Left kidney (tissue), 2 donors: ENCODE results near the gene DSTYK. TPM values are rescaled to one million over a fixed set of nuclear protein-coding genes. Genes with fewer than 3 reads are reported as not detected.
A peak's percentile ranks its signal among the peaks of the same experiment; 100 is the strongest.
"Not testable (repeated sequence)": the region's sequence is repeated elsewhere in the genome, so short reads cannot be mapped to it uniquely, and the experiment has no call there.

Source experiments
- DNase-seq: peaks from one replicate; pipeline ENCODE4 v3.0.0-alpha.2; 2013
- polyA plus RNA-seq: library from polyadenylated mRNA; unstranded; fragments of 120-200 nt; gene quantifications from one replicate; pipeline ENCODE4 v1.2.1, GENCODE V29; 2013; ENCODE audit not compliant: insufficient read length

DSTYK gene
- polyA plus RNA-seq, 1 donor: 21.0 TPM

GRCh38 chr1:205182930-205183329 lies 28.6 kb downstream of the DSTYK start:
- no peak for DNase-seq

GRCh38 chr1:205180331-205180730 lies 31.2 kb downstream of the DSTYK start:
- not testable (repeated sequence) for DNase-seq

GRCh38 chr1:205179842-205180241 lies 31.7 kb downstream of the DSTYK start:
- DNase-seq: no peak

- no peak for DNase-seq
These were observed 38.7 kb downstream of the DSTYK start for GRCh38 chr1:205172729-205173366.

GRCh38 chr1:205171369-205171768 lies 40.1 kb downstream of the DSTYK start:
- no peak for DNase-seq

GRCh38 chr1:205170532-205171269 lies 40.8 kb downstream of the DSTYK start:
- no peak for DNase-seq

- DNase-seq: no peak
These were observed 42.3 kb downstream of the DSTYK start for GRCh38 chr1:205169248-205169647.

GRCh38 chr1:205168291-205168690 lies 43.2 kb downstream of the DSTYK start:
- no peak for DNase-seq

GRCh38 chr1:205162301-205162700 lies 49.2 kb downstream of the DSTYK start:
- no peak for DNase-seq

GRCh38 chr1:205161076-205161475 lies 50.4 kb downstream of the DSTYK start:
- no peak for DNase-seq

GRCh38 chr1:205158048-205158616 lies 53.4 kb downstream of the DSTYK start:
- no peak for DNase-seq

GRCh38 chr1:205155665-205156377 lies 55.7 kb downstream of the DSTYK start:
- not testable (repeated sequence) for DNase-seq

GRCh38 chr1:205152505-205152904 lies 59.0 kb downstream of the DSTYK start:
- DNase-seq: no peak

GRCh38 chr1:205150651-205151428 lies 60.7 kb downstream of the DSTYK start:
- no peak for DNase-seq

GRCh38 chr1:205147191-205147835 lies 64.2 kb downstream of the DSTYK start:
- no peak for DNase-seq

- no peak for DNase-seq
These were observed 66.8 kb downstream of the DSTYK start for GRCh38 chr1:205144751-205145150.

- DNase-seq: no peak
These were observed 67.3 kb downstream of the DSTYK start for GRCh38 chr1:205144046-205144720.

- no peak for DNase-seq
These were observed 69.4 kb downstream of the DSTYK start for GRCh38 chr1:205142102-205142469.

GRCh38 chr1:205141236-205142101 lies 70.0 kb downstream of the DSTYK start:
- peak; percentile 83 for DNase-seq

- no peak for DNase-seq
These were observed 71.4 kb downstream of the DSTYK start for GRCh38 chr1:205140113-205140512.
